ENCODE measurements around the gene SOX15.

DNA sequence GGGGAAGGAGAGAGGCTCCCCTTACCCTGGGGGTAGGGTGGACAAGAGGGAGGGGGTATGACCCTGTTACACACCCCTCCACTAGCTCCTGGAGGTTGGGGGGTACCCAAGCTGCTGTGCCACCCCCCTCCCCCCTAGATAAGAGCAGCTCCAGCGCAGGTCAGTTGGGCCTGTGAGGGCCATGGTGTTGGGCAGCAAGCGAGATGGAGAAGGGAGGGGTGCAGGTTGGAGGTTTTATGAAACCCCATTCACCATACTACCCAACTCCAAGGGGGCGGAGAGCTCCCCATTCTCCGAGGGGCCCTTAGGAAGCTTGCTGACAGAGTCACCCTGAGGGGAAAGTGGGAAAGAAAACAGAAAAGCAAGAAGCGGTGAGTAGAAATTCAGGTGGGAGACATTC is 1.7 kb upstream of the SOX15 start:
- TF ChIP-seq, protein P1, sequence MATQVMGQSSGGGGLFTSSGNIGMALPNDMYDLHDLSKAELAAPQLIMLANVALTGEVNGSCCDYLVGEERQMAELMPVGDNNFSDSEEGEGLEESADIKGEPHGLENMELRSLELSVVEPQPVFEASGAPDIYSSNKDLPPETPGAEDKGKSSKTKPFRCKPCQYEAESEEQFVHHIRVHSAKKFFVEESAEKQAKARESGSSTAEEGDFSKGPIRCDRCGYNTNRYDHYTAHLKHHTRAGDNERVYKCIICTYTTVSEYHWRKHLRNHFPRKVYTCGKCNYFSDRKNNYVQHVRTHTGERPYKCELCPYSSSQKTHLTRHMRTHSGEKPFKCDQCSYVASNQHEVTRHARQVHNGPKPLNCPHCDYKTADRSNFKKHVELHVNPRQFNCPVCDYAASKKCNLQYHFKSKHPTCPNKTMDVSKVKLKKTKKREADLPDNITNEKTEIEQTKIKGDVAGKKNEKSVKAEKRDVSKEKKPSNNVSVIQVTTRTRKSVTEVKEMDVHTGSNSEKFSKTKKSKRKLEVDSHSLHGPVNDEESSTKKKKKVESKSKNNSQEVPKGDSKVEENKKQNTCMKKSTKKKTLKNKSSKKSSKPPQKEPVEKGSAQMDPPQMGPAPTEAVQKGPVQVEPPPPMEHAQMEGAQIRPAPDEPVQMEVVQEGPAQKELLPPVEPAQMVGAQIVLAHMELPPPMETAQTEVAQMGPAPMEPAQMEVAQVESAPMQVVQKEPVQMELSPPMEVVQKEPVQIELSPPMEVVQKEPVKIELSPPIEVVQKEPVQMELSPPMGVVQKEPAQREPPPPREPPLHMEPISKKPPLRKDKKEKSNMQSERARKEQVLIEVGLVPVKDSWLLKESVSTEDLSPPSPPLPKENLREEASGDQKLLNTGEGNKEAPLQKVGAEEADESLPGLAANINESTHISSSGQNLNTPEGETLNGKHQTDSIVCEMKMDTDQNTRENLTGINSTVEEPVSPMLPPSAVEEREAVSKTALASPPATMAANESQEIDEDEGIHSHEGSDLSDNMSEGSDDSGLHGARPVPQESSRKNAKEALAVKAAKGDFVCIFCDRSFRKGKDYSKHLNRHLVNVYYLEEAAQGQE (IDR thresholded peaks at IDR 0.05; ENCODE audit: insufficient read depth in 1 of 2, low read depth in 2 of 2, low read length in 2 of 2) = no peak
- TF ChIP-seq TAF1 (IDR thresholded peaks at IDR 0.05; ENCODE audit: borderline replicate concordance, insufficient read depth, low read length) (no peak), POLR2AphosphoS5 (IDR thresholded peaks at IDR 0.05; ENCODE audit: low read depth, low read length) (no peak)

Data from PFSK-1 (cell line).